ENCODE measurements around the gene ZNF746.
"Not testable (repeated sequence)": the region's sequence is repeated elsewhere in the genome, so short reads cannot be mapped to it uniquely, and the experiment has no call there.

Gene ZNF746

DNA sequence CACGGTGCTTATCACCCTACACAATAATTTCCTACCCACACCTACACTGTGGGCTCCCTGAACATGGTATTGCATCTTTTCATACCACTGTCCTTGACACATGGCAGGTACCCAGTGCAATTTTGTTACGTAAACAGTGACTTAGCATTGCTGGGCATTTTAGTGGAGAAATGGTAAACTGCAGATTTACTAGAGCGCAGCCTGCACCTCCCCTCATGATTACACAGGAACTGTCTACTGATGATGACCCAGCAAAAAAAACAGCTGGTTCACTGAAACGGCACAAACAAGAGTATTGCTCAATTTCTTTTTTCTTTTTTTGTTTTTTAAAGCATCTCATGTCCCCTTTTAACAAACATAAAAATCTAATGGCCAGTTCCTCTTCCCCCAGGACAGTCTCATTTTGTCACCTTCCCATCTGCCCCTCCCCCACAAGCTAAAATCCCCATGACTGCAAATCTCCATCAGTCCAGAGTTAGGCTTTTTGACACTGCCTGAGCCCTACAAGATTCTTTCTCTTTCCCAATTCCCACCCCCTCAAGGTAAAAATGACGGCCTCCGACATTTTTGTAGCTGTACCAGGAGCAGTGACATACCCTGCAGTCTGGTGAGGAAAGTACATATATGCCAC, 2.8 kb downstream of the ZNF746 start:
- in situ Hi-C loops (cut with HindIII; ENCODE audit: low pct_ligation_motif_present, low pct_unique_long_range_greater_than_20kb, low sequenced_read_pairs), result no loop called here
- no peak for DNase-seq

GRCh38 chr7:149493975-149494374, 3.6 kb downstream of the ZNF746 start:
- DNase-seq; in situ Hi-C loops (cut with HindIII; ENCODE audit: low pct_ligation_motif_present, low pct_unique_long_range_greater_than_20kb, low sequenced_read_pairs): not testable (repeated sequence)

DNA sequence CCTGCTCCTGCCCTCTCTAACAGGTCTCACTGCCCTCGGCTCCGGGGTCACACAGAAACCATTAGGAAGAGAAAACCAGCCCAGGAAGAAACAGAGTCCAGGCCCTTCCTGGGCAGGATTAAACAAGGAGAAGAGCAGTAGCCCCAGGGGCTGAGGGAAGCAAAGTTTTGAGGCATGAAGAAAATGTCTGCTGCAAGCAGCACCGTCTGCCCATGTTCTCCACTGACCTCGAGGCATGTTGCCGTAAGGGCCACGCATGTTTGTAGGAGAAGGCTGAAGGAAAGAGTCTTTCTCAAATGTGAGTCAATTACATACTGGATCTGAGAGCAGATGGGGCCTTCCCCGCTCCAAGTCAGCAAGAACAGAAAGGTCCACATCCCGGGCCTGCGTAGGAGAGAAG, 4.2 kb downstream of the ZNF746 start:
- in situ Hi-C loops (cut with HindIII; ENCODE audit: low pct_ligation_motif_present, low pct_unique_long_range_greater_than_20kb, low sequenced_read_pairs), result no loop called here
- DNase-seq, result no peak

DNA sequence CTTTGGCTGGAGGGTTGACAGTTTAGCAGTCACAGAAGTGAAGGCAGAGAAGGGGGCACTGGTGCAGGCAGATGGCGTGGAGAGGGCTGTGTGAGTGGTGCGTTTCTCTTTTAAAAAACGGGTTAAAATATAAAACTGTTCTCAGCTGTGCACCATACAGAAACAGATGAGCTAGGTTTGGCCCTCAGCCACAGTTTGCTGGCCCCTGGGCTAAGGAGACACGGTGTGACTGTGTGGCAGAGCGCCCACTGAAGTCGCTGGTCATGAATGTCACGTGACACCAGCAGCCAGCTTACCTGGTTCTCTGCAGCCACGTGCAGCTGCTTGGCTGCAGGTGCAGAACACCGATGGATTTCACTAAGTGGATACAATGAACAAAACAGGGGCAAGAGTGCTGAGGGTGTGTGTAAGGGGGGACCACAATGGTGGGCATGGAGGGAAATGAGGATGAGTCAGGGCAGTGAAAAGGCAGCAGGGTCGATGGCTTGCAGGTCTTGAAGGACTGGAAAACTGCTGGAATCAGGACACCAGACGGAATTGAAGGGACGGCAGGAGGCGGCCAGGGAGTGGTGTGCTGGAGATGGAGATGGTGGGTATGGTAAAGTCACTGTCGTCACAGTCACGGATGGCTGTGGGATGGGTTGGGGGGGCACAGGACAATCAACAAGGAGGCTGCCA, 7.4 kb downstream of the ZNF746 start:
- in situ Hi-C loops (cut with HindIII; ENCODE audit: low pct_ligation_motif_present, low pct_unique_long_range_greater_than_20kb, low sequenced_read_pairs), result no loop called here
- DNase-seq, result no peak

- in situ Hi-C loops (cut with HindIII; ENCODE audit: low pct_ligation_motif_present, low pct_unique_long_range_greater_than_20kb, low sequenced_read_pairs), result no loop called here
- DNase-seq, result peak; percentile 40
Observed at GRCh38 chr7:149489391-149490024, 8.1 kb downstream of the ZNF746 start.

DNA sequence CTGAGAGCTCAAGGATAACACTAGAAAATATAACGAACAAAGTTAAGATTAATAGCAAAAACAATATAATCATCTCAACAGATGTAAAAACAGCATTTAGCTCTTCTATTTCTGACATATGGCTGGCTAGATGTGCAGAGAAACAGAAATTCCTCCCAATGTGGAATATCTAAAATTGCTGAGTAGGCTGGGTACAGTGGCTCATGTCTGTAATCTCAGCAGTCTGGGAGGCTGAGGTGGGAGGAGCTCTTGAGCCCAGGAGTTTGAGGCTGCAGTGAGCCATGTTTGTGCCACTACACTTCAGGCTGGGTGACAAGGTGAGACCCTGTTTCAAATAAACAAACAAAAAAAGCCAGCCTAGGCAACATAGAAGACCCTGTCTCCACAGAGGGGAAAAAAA, 18.0 kb downstream of the ZNF746 start:
- in situ Hi-C loops (cut with HindIII; ENCODE audit: low pct_ligation_motif_present, low pct_unique_long_range_greater_than_20kb, low sequenced_read_pairs), result no loop called here
- DNase-seq, result no peak

- no peak for DNase-seq
- in situ Hi-C loops (cut with HindIII; ENCODE audit: low pct_ligation_motif_present, low pct_unique_long_range_greater_than_20kb, low sequenced_read_pairs), result no loop called here
Observed at GRCh38 chr7:149478754-149479153, 18.9 kb downstream of the ZNF746 start.

- in situ Hi-C loops (cut with HindIII; ENCODE audit: low pct_ligation_motif_present, low pct_unique_long_range_greater_than_20kb, low sequenced_read_pairs), result no loop called here
Observed at GRCh38 chr7:149477494-149478443, 19.8 kb downstream of the ZNF746 start.

GRCh38 chr7:149476791-149477190, 20.8 kb downstream of the ZNF746 start:
- no peak for DNase-seq
- in situ Hi-C loops (cut with HindIII; ENCODE audit: low pct_ligation_motif_present, low pct_unique_long_range_greater_than_20kb, low sequenced_read_pairs), result no loop called here

More at GRCh38 chr7:149477494-149478443, 19.8 kb downstream of the ZNF746 start:
- no peak for DNase-seq

GRCh38 chr7:149475121-149476045, 22.2 kb downstream of the ZNF746 start:
- in situ Hi-C loops (cut with HindIII; ENCODE audit: low pct_ligation_motif_present, low pct_unique_long_range_greater_than_20kb, low sequenced_read_pairs), result no loop called here
- DNase-seq, result no peak

GRCh38 chr7:149474309-149475120, 23.1 kb downstream of the ZNF746 start:
- no peak for DNase-seq
- in situ Hi-C loops (cut with HindIII; ENCODE audit: low pct_ligation_motif_present, low pct_unique_long_range_greater_than_20kb, low sequenced_read_pairs), result no loop called here

DNA sequence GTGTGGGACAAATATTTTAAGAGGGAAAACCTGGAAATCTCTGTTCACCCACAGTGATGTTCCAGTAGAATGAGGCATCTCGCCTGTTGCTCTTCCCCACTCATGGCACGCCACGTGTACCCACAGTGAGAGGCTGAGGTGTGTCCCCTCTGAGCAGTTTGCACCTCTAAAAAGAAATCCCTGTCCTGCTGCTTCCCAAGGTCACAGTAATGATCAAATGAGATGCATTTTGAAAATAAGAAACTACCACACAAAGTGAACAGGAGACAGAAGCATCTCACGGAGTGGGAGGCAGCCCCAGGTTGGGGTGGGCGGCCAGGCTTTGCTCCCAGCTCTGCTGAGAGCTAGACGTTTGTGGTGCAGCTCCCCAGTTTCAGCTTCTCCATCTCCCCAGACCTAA, 24.4 kb downstream of the ZNF746 start:
- in situ Hi-C loops (cut with HindIII; ENCODE audit: low pct_ligation_motif_present, low pct_unique_long_range_greater_than_20kb, low sequenced_read_pairs), result no loop called here
- no peak for DNase-seq

- in situ Hi-C loops (cut with HindIII; ENCODE audit: low pct_ligation_motif_present, low pct_unique_long_range_greater_than_20kb, low sequenced_read_pairs), result no loop called here
- no peak for DNase-seq
Observed at GRCh38 chr7:149471289-149471953, 26.2 kb downstream of the ZNF746 start.

- in situ Hi-C loops (cut with HindIII; ENCODE audit: low pct_ligation_motif_present, low pct_unique_long_range_greater_than_20kb, low sequenced_read_pairs), result no loop called here
Observed at GRCh38 chr7:149469806-149470205, 27.8 kb downstream of the ZNF746 start.

DNA sequence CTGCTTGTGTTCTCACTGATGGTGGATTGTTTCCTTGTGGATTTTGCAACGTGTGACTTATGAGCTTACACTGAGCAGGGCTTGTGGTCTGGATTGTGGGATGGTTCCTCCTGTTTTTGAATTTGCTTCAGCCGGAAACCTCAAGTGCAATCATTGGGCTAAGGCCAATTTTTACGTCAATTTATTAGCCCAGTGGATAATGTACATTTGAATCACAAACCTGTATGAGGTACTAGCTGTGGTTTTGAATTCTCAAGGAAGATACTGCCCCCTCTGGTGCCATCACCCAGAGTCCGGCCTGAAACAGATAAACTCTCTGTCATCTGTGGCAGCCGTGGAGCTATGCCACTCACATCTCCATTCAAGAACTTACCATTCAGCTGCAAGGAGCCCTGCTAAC, 29.4 kb downstream of the ZNF746 start:
- in situ Hi-C loops (cut with HindIII; ENCODE audit: low pct_ligation_motif_present, low pct_unique_long_range_greater_than_20kb, low sequenced_read_pairs), result no loop called here
- DNase-seq, result no peak

More at GRCh38 chr7:149469806-149470205, 27.8 kb downstream of the ZNF746 start:
- DNase-seq, result no peak

DNA sequence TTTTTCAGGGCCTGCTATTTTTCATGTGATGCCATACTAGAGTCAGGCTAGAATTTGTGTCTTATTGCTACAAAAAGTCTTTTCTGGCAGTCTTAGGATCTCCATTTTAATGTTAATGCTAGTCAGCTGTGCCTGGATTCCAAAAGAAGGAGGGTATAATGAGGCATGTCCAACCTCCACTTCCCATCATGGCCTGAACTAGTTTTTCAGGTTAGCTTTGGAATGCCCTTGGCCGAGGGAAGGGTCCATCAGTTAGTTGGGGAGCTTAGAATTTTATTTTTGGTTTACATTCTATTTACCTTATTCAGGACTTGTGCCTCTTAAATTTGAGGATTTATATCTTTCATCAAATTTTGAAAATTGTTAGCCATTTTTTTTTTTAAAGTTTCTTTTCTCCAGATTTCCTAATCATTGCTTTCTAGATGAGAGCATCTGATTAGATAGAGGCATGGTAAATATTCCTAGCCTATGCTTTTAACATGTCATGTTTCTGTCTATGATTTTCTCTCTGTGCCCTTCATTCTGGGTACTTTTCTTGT, 30.2 kb downstream of the ZNF746 start:
- DNase-seq, result no peak
- in situ Hi-C loops (cut with HindIII; ENCODE audit: low pct_ligation_motif_present, low pct_unique_long_range_greater_than_20kb, low sequenced_read_pairs), result no loop called here

Measured in ACHN (cell line).